Measurements from ENCODE around the gene CBX3. TPM values are rescaled to one million over a fixed set of nuclear protein-coding genes. Genes with fewer than 3 reads are reported as not detected.

Gene CBX3
- total RNA-seq, 1 experiment from 2014 or later, result 232 TPM

DNA sequence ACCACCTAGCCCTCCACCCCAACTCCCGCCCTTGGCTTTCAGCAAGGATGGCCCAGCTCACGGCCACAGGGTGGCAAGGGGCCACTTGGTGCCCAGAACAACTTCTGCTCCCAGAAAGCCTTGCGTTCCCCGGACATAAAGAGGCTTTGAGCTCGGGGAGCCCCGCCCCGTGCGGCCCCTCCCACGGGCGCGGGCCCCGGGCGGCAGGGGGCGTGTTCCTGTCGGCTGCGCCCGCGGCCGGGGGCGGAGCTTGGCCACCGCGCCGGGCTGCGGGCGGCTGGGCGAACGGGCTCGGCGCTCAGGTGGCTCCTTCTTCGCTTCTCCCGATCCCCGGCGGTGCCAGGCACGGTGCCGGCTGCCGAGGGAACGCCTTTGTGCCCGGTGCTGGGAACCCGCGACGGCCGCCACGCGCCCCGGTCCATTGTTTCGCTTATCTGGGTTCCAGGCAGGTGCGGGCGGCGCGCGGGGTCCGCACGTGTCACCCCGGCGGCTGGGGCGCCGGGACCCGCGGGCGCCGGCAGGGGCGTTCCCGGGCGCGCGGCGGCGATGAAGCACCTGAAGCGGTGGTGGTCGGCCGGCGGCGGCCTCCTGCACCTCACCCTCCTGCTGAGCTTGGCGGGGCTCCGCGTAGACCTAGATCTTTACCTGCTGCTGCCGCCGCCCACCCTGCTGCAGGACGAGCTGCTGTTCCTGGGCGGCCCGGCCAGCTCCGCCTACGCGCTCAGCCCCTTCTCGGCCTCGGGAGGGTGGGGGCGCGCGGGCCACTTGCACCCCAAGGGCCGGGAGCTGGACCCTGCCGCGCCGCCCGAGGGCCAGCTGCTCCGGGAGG is 49.4 kb upstream of the CBX3 start, which contains the start of gene NFE2L3 (continued):
- TF ChIP-seq ZNF219 (CRISPR knock-in tag; IDR thresholded peaks at IDR 0.05; ENCODE audit: borderline replicate concordance) (no peak), ZNF317 (CRISPR knock-in tag; IDR thresholded peaks at IDR 0.05; ENCODE audit: borderline replicate concordance, low read depth) (no peak), NFATC4 (CRISPR knock-in tag; IDR thresholded peaks at IDR 0.05) (no peak), NR2C2 (CRISPR knock-in tag; IDR thresholded peaks at IDR 0.05) (no peak), JUN (CRISPR knock-in tag; IDR thresholded peaks at IDR 0.05) (no peak), JAZF1 (CRISPR knock-in tag; IDR thresholded peaks at IDR 0.05) (no peak), NFE2L1 (CRISPR knock-in tag; IDR thresholded peaks at IDR 0.05) (no peak), TCF7 (CRISPR knock-in tag; IDR thresholded peaks at IDR 0.05; ENCODE audit: low read depth) (no peak), ESRRA (CRISPR knock-in tag; IDR thresholded peaks at IDR 0.05; ENCODE audit: borderline replicate concordance) (no peak), FOXP1 (CRISPR knock-in tag; IDR thresholded peaks at IDR 0.05; ENCODE audit: borderline replicate concordance) (peak; percentile 60; the same call in 1 of the 2 replicates), PRRX2 (CRISPR knock-in tag; IDR thresholded peaks at IDR 0.05) (no peak), TEAD1 (CRISPR knock-in tag; IDR thresholded peaks at IDR 0.05) (no peak), SP1 (CRISPR knock-in tag; conservative IDR thresholded peaks at IDR 0.05) (peak; percentile 83), MXD4 (CRISPR knock-in tag; IDR thresholded peaks at IDR 0.05; ENCODE audit: borderline replicate concordance) (no peak), NFYB (CRISPR knock-in tag; conservative IDR thresholded peaks at IDR 0.05; ENCODE audit: low read depth) (no peak), ZNF671 (CRISPR knock-in tag; IDR thresholded peaks at IDR 0.05) (no peak), TEAD4 (CRISPR knock-in tag; IDR thresholded peaks at IDR 0.05) (no peak)
- TF ChIP-seq, protein P1, sequence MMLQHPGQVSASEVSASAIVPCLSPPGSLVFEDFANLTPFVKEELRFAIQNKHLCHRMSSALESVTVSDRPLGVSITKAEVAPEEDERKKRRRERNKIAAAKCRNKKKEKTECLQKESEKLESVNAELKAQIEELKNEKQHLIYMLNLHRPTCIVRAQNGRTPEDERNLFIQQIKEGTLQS (CRISPR knock-in tag; conservative IDR thresholded peaks at IDR 0.05), result no peak
- TF ChIP-seq, protein P2, sequence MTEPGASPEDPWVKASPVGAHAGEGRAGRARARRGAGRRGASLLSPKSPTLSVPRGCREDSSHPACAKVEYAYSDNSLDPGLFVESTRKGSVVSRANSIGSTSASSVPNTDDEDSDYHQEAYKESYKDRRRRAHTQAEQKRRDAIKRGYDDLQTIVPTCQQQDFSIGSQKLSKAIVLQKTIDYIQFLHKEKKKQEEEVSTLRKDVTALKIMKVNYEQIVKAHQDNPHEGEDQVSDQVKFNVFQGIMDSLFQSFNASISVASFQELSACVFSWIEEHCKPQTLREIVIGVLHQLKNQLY (CRISPR knock-in tag; IDR thresholded peaks at IDR 0.05), result no peak
- TF ChIP-seq, protein P3, sequence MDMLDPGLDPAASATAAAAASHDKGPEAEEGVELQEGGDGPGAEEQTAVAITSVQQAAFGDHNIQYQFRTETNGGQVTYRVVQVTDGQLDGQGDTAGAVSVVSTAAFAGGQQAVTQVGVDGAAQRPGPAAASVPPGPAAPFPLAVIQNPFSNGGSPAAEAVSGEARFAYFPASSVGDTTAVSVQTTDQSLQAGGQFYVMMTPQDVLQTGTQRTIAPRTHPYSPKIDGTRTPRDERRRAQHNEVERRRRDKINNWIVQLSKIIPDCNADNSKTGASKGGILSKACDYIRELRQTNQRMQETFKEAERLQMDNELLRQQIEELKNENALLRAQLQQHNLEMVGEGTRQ (CRISPR knock-in tag; IDR thresholded peaks at IDR 0.05), result no peak; the same call in 1 of the 2 replicates
- TF ChIP-seq, protein P4, sequence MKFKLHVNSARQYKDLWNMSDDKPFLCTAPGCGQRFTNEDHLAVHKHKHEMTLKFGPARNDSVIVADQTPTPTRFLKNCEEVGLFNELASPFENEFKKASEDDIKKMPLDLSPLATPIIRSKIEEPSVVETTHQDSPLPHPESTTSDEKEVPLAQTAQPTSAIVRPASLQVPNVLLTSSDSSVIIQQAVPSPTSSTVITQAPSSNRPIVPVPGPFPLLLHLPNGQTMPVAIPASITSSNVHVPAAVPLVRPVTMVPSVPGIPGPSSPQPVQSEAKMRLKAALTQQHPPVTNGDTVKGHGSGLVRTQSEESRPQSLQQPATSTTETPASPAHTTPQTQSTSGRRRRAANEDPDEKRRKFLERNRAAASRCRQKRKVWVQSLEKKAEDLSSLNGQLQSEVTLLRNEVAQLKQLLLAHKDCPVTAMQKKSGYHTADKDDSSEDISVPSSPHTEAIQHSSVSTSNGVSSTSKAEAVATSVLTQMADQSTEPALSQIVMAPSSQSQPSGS (CRISPR knock-in tag; IDR thresholded peaks at IDR 0.05; ENCODE audit: borderline replicate concordance, low read depth), result no peak
- TF ChIP-seq, protein P5, sequence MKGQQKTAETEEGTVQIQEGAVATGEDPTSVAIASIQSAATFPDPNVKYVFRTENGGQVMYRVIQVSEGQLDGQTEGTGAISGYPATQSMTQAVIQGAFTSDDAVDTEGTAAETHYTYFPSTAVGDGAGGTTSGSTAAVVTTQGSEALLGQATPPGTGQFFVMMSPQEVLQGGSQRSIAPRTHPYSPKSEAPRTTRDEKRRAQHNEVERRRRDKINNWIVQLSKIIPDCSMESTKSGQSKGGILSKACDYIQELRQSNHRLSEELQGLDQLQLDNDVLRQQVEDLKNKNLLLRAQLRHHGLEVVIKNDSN (CRISPR knock-in tag; IDR thresholded peaks at IDR 0.05), result no peak
- TF ChIP-seq, protein P6, sequence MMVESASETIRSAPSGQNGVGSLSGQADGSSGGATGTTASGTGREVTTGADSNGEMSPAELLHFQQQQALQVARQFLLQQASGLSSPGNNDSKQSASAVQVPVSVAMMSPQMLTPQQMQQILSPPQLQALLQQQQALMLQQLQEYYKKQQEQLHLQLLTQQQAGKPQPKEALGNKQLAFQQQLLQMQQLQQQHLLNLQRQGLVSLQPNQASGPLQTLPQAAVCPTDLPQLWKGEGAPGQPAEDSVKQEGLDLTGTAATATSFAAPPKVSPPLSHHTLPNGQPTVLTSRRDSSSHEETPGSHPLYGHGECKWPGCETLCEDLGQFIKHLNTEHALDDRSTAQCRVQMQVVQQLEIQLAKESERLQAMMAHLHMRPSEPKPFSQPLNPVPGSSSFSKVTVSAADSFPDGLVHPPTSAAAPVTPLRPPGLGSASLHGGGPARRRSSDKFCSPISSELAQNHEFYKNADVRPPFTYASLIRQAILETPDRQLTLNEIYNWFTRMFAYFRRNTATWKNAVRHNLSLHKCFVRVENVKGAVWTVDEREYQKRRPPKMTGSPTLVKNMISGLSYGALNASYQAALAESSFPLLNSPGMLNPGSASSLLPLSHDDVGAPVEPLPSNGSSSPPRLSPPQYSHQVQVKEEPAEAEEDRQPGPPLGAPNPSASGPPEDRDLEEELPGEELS (CRISPR knock-in tag; IDR thresholded peaks at IDR 0.05), result no peak
- TF ChIP-seq, protein P7, sequence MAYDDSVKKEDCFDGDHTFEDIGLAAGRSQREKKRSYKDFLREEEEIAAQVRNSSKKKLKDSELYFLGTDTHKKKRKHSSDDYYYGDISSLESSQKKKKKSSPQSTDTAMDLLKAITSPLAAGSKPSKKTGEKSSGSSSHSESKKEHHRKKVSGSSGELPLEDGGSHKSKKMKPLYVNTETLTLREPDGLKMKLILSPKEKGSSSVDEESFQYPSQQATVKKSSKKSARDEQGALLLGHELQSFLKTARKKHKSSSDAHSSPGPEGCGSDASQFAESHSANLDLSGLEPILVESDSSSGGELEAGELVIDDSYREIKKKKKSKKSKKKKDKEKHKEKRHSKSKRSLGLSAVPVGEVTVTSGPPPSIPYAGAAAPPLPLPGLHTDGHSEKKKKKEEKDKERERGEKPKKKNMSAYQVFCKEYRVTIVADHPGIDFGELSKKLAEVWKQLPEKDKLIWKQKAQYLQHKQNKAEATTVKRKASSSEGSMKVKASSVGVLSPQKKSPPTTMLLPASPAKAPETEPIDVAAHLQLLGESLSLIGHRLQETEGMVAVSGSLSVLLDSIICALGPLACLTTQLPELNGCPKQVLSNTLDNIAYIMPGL (CRISPR knock-in tag; IDR thresholded peaks at IDR 0.05), result 0 out of 2 replicates have a peak, but pooled peaks have one; percentile 2
- TF ChIP-seq, protein P8, sequence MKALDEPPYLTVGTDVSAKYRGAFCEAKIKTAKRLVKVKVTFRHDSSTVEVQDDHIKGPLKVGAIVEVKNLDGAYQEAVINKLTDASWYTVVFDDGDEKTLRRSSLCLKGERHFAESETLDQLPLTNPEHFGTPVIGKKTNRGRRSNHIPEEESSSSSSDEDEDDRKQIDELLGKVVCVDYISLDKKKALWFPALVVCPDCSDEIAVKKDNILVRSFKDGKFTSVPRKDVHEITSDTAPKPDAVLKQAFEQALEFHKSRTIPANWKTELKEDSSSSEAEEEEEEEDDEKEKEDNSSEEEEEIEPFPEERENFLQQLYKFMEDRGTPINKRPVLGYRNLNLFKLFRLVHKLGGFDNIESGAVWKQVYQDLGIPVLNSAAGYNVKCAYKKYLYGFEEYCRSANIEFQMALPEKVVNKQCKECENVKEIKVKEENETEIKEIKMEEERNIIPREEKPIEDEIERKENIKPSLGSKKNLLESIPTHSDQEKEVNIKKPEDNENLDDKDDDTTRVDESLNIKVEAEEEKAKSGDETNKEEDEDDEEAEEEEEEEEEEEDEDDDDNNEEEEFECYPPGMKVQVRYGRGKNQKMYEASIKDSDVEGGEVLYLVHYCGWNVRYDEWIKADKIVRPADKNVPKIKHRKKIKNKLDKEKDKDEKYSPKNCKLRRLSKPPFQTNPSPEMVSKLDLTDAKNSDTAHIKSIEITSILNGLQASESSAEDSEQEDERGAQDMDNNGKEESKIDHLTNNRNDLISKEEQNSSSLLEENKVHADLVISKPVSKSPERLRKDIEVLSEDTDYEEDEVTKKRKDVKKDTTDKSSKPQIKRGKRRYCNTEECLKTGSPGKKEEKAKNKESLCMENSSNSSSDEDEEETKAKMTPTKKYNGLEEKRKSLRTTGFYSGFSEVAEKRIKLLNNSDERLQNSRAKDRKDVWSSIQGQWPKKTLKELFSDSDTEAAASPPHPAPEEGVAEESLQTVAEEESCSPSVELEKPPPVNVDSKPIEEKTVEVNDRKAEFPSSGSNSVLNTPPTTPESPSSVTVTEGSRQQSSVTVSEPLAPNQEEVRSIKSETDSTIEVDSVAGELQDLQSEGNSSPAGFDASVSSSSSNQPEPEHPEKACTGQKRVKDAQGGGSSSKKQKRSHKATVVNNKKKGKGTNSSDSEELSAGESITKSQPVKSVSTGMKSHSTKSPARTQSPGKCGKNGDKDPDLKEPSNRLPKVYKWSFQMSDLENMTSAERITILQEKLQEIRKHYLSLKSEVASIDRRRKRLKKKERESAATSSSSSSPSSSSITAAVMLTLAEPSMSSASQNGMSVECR (CRISPR knock-in tag; IDR thresholded peaks at IDR 0.05; ENCODE audit: borderline replicate concordance), result 0 out of 2 replicates have a peak, but pooled peaks have one; percentile 34
